GM12801 (cell line): ENCODE measurements around the gene EPM2A.

Experiments
- TF ChIP-seq, protein P1 (sequence below): IDR thresholded peaks from one replicate; pipeline ENCODE4 v1.5.1; 2011; ENCODE audit warnings: control low read depth; ENCODE audit not compliant: insufficient read length; ENCODE audit errors: extremely low read depth

Gene EPM2A

DNA sequence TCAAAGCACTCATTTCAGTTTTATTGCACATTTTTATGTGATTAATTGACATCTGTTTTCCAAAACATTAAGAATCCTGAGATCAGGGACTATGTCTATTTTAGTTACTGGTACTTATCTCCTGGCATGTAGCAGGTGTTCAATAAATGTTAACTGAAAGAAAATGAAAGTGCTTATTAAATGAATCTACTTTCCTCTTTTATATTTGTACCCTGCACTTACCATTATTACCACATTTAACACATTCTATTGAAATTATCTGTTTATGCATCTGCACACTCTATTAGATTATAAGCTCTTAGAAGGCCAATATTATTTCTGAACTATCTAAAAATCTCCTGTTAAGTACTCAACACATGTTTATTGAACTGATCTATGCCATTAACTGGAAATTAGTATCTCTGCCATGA lies 131.9 kb downstream of the EPM2A start:
- TF ChIP-seq, protein P1, sequence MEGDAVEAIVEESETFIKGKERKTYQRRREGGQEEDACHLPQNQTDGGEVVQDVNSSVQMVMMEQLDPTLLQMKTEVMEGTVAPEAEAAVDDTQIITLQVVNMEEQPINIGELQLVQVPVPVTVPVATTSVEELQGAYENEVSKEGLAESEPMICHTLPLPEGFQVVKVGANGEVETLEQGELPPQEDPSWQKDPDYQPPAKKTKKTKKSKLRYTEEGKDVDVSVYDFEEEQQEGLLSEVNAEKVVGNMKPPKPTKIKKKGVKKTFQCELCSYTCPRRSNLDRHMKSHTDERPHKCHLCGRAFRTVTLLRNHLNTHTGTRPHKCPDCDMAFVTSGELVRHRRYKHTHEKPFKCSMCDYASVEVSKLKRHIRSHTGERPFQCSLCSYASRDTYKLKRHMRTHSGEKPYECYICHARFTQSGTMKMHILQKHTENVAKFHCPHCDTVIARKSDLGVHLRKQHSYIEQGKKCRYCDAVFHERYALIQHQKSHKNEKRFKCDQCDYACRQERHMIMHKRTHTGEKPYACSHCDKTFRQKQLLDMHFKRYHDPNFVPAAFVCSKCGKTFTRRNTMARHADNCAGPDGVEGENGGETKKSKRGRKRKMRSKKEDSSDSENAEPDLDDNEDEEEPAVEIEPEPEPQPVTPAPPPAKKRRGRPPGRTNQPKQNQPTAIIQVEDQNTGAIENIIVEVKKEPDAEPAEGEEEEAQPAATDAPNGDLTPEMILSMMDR, result no peak

DNA sequence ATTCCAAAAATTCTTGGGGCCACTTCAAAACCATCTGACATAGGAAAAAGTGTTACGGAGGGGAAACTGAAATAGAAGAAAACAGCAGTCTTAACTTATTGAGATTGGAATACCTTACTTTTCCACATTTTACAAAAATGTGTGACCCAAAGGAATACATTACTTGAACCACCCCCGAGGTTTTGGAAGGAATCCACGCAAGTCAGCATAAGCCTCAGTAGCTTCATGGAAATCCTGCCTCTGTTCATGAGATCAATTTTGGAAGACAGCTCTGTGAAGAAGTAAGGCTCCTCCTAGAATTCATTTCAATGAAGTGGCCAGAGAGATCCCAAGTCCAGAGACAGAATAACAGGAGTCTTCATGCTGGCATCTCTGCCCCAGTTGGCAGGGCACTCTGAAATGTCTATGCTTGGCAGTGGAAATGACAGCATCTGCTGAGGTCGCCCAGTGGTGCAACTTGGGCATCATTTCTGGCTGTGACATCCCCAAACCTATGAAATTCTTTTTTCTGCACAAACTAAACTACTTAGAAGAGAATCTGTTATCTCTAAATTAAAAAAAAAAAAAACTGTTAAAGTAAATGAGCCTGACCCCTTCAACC lies 132.5 kb downstream of the EPM2A start:
- TF ChIP-seq, protein P1, result no peak

DNA sequence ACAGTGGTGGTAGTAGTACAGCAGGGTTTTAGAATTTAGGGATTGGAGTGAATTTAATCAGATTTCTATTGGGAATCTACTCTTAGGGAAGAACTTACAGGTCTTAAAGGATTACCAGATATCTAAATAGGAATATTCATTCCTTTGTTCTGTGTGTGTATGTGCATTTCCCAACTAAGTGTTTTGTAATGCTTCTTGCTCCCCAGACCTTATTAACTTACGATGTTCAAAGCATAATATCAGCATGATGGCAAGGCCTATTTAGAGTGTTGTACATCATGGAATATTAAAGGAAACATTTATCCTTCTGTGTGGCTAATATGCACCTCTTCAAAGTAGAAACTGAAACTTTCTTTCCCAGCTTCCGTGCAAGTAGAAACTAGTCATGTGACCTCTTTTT lies 133.9 kb downstream of the EPM2A start:
- TF ChIP-seq, protein P1, result no peak

DNA sequence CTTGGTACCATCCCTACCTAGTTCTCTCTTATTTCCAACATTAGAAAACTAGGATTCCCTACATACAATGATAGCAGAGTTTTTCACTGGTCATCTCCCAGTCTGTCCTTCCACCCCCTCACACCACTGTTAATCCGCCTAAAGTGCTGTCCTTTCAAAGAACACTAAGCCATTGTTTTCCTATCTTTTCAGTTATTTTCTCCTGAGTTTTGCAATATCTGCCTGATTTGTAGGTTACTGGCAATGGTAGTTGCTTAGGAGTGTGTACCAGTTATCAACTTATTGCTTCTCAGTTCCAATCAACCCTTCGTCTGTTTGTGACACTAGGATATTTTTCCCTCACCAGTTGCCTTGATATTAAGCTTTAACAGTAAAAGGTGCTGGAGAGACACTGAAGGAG lies 135.0 kb downstream of the EPM2A start:
- TF ChIP-seq, protein P1, result no peak

DNA sequence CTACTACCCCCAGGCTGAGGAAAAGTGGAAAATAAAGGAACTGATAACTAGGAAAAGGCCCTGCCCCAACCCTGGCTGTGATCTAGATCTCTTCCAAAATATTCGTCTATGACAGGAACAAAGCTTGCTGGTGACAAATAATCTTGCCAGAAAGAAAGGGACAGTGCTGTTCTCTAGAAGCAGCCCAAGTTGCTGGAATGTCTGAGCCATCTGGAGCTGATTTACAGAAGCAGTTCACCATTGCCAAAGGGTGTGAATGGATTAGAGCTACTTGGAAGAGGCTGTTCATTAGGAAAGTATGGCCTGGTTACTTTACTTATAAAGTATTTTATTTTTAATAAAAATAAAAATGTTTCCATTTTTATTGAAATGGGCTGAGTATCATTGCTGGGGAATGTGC lies 146.3 kb downstream of the EPM2A start:
- TF ChIP-seq, protein P1, result no peak

DNA sequence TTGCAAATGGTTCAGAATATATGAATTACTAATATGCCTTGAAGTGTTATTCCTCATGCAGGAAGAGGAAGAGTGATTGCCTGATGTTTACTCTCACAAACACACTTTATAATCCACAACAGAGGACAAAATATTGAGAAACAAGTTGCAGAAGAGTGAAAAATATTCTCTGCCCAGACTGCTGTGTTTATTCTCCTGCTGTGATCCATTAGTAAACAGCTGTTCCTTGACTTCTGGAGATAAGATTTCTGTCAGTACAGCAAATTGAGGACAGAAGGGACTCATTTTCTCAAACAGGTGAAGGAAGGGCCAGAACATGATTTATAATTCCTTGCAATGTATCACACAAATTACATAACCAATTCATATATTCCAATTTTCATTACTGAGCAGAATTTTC lies 148.0 kb downstream of the EPM2A start:
- TF ChIP-seq, protein P1, result no peak

DNA sequence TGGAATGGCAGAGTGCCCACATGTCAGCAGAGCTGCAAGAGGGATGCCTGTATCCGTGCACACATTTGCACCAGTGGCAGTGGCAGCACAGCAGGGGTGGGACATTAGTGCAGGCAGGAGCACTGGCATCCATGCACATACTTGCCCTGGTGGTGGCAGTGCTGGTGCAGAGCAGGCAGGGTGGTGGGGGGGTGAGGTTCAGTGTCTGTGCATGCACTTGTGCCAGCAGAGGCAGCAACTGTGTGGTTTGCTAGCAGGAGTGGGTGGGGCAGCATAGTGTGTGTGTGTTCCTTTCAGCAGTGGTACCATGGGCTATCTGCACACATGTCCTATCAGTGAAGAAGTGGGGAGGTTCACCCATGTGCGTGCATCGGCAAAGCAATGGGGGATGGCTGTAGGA lies 151.6 kb downstream of the EPM2A start:
- TF ChIP-seq, protein P1, result no peak
